K562 (cell line): ENCODE results near the gene LARP6.

ENCODE experiments used
- CREM ChIP-seq: IDR thresholded peaks from 2 replicates; pipeline ENCODE4 v1.6.1; 2014; ENCODE audit warnings: antibody characterized with exemption, low read depth
- CSDE1 ChIP-seq, 2 experiments: fragments of 450-650 bp; IDR thresholded peaks; 2 replicates each; pipeline ENCODE4 v1.6.1; 2016; ENCODE audit warnings: mild to moderate bottlenecking in 1 of 2
- EZH2 ChIP-seq: IDR thresholded peaks from 2 replicates; pipeline ENCODE4 v1.6.1; 2012; ENCODE audit warnings: low read depth, mild to moderate bottlenecking, inconsistent platforms, low read length, borderline replicate concordance
- HDAC3 ChIP-seq: fragments of 450-650 bp; IDR thresholded peaks from 2 replicates; pipeline ENCODE4 v1.6.1; 2018; ENCODE audit warnings: borderline replicate concordance, mild to moderate bottlenecking, moderate library complexity; ENCODE audit not compliant: partially characterized antibody
- HLTF ChIP-seq: fragments of 450-650 bp; IDR thresholded peaks from 2 replicates; pipeline ENCODE4 v1.6.1; 2016
- HNRNPH1 ChIP-seq: fragments of 200-400 bp; formaldehyde crosslinking; optimal IDR thresholded peaks from 2 replicates; pipeline ENCODE3; 2017; ENCODE audit warnings: low read depth, mild to moderate bottlenecking, low read length, moderate library complexity
- KDM1A ChIP-seq, 2 experiments: fragments of 450-650 bp; IDR thresholded peaks; 2 replicates each; pipeline ENCODE4 v1.6.1; 2016; ENCODE audit warnings: mild to moderate bottlenecking in 2 of 2
- MCM3 ChIP-seq: fragments of 450-650 bp; IDR thresholded peaks from 2 replicates; pipeline ENCODE4 v1.6.1; 2016
- ZBTB7A ChIP-seq: IDR thresholded peaks from 2 replicates; pipeline ENCODE4 v1.6.1; 2011; ENCODE audit warnings: low read depth, mild to moderate bottlenecking, low read length, moderate library complexity, borderline replicate concordance; ENCODE audit not compliant: control insufficient read depth
- ZFX ChIP-seq: sonication (generic); formaldehyde crosslinking; IDR thresholded peaks from 2 replicates; pipeline ENCODE4 v1.8.0; 2022; ENCODE audit warnings: mild to moderate bottlenecking, missing genetic modification reagents, moderate library complexity
- ZNF431 ChIP-seq: sonication (generic); formaldehyde crosslinking; IDR thresholded peaks from 2 replicates; pipeline ENCODE4 v1.8.0; 2022; ENCODE audit warnings: mild to moderate bottlenecking, missing genetic modification reagents
- TF ChIP-seq, protein P1 (sequence below), 3 experiments: IDR thresholded peaks in 2 of 3; conservative IDR thresholded peaks in 1 of 3; 2 replicates each; pipeline ENCODE4 v1.5.1; 2011 to 2012; ENCODE audit warnings: low read length in 3 of 3, mild to moderate bottlenecking in 3 of 3, control low read depth in 2 of 3, improper control_type of control experiment in 1 of 3, inconsistent platforms in 1 of 3, low read depth in 1 of 3, mixed read lengths in 1 of 3, moderate library complexity in 1 of 3; ENCODE audit not compliant: insufficient read depth in 2 of 3
- TF ChIP-seq, protein P2 (sequence below): fragments of 450-650 bp; IDR thresholded peaks from 2 replicates; pipeline ENCODE4 v1.6.1; 2014; ENCODE audit warnings: low read depth, mild to moderate bottlenecking, moderate library complexity, borderline replicate concordance

DNA sequence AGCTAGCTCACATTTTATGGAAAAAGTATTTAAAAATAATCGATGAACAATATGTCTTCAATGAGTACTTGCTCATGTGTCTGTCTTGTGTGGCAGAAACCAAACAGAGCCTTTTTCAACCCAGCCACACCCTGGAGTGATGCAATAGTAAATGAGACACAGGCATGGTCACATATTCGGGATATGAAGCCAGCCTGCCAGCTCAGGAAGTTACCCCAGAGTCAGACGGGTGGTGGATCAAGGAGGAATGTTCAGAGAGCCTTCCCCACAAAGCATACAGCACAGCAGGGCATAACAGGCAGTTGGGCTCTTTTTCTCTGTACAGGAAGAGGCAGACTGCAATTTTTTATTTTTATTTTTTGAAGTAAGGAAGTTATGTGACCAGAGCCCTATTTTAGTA, 27.3 kb downstream of the LARP6 start:
- TF ChIP-seq ZNF431 (no peak), CREM (no peak), ZBTB7A (no peak), HLTF (no peak), EZH2 (no peak), MCM3 (no peak), HDAC3 (no peak), ZFX (CRISPR knock-in tag) (no peak), KDM1A (IDR thresholded peaks at IDR 0.05) (no peak), CSDE1 (IDR thresholded peaks at IDR 0.05) (no peak), HNRNPH1 (no peak)
- TF ChIP-seq, protein P1, sequence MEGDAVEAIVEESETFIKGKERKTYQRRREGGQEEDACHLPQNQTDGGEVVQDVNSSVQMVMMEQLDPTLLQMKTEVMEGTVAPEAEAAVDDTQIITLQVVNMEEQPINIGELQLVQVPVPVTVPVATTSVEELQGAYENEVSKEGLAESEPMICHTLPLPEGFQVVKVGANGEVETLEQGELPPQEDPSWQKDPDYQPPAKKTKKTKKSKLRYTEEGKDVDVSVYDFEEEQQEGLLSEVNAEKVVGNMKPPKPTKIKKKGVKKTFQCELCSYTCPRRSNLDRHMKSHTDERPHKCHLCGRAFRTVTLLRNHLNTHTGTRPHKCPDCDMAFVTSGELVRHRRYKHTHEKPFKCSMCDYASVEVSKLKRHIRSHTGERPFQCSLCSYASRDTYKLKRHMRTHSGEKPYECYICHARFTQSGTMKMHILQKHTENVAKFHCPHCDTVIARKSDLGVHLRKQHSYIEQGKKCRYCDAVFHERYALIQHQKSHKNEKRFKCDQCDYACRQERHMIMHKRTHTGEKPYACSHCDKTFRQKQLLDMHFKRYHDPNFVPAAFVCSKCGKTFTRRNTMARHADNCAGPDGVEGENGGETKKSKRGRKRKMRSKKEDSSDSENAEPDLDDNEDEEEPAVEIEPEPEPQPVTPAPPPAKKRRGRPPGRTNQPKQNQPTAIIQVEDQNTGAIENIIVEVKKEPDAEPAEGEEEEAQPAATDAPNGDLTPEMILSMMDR (IDR thresholded peaks at IDR 0.05 in 2 of 3, conservative IDR thresholded peaks at IDR 0.05 in 1 of 3; ENCODE audit: insufficient read depth in 2 of 3, low read depth in 1 of 3, low read length in 3 of 3): no peak
- TF ChIP-seq, protein P2, sequence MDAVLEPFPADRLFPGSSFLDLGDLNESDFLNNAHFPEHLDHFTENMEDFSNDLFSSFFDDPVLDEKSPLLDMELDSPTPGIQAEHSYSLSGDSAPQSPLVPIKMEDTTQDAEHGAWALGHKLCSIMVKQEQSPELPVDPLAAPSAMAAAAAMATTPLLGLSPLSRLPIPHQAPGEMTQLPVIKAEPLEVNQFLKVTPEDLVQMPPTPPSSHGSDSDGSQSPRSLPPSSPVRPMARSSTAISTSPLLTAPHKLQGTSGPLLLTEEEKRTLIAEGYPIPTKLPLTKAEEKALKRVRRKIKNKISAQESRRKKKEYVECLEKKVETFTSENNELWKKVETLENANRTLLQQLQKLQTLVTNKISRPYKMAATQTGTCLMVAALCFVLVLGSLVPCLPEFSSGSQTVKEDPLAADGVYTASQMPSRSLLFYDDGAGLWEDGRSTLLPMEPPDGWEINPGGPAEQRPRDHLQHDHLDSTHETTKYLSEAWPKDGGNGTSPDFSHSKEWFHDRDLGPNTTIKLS: no peak
